GM19238 (cell line): ENCODE measurements around the gene POLR1H.

ENCODE experiments used
- DNase-seq: peaks from one replicate; pipeline ENCODE4 v3.0.0; 2011; ENCODE audit warnings: low spot score; ENCODE audit not compliant: insufficient read length

POLR1H gene

GRCh38 chr6:30061858-30062458 lies 893 bp downstream of the POLR1H start:
- no peak for DNase-seq

GRCh38 chr6:30062471-30063178 lies 1.6 kb downstream of the POLR1H start:
- no peak for DNase-seq

- no peak for DNase-seq
Observed at GRCh38 chr6:30063315-30063714, 2.2 kb downstream of the POLR1H start.

- no peak for DNase-seq
Observed at GRCh38 chr6:30066082-30066481, 5.0 kb downstream of the POLR1H start.

GRCh38 chr6:30066577-30067459 lies 5.8 kb downstream of the POLR1H start, which contains the start of gene PPP1R11:
PPP1R11 (plus strand) TSS chr6:30067198; CDS start chr6:30067411, 213 bp downstream.
- DNase-seq: peak; percentile 94

GRCh38 chr6:30067460-30068139 lies 6.5 kb downstream of the POLR1H start:
- no peak for DNase-seq

- DNase-seq: no peak
Observed at GRCh38 chr6:30071081-30071818, 10.2 kb downstream of the POLR1H start.

- DNase-seq: no peak
Observed at GRCh38 chr6:30071858-30072257, 10.8 kb downstream of the POLR1H start.

GRCh38 chr6:30073489-30074235 lies 12.6 kb downstream of the POLR1H start:
- no peak for DNase-seq

GRCh38 chr6:30074331-30075093 lies 13.4 kb downstream of the POLR1H start:
- no peak for DNase-seq

- no peak for DNase-seq
Observed at GRCh38 chr6:30075094-30075789, 14.2 kb downstream of the POLR1H start, which contains the start of gene RNF39. RNF39 (minus strand) TSS chr6:30075769; CDS start chr6:30075585, 184 bp downstream.

- no peak for DNase-seq
Observed at GRCh38 chr6:30075790-30076732, 15.0 kb downstream of the POLR1H start.

- no peak for DNase-seq
Observed at GRCh38 chr6:30077218-30077617, 16.2 kb downstream of the POLR1H start.

GRCh38 chr6:30087876-30088275 lies 26.8 kb downstream of the POLR1H start:
- DNase-seq: no peak

GRCh38 chr6:30091577-30092381 lies 30.7 kb downstream of the POLR1H start:
- no peak for DNase-seq

GRCh38 chr6:30092852-30093543 lies 31.9 kb downstream of the POLR1H start:
- no peak for DNase-seq
